ENCODE measurements around the gene GORASP1. TPM values are rescaled to one million over a fixed set of nuclear protein-coding genes. Genes with fewer than 3 reads are reported as not detected.
"Not testable (repeated sequence)": the region's sequence is repeated elsewhere in the genome, so short reads cannot be mapped to it uniquely, and the experiment has no call there.

GORASP1 gene
- polyA plus RNA-seq, 3 donors, result 55.5 to 59.3 (median 59.1) TPM

DNA sequence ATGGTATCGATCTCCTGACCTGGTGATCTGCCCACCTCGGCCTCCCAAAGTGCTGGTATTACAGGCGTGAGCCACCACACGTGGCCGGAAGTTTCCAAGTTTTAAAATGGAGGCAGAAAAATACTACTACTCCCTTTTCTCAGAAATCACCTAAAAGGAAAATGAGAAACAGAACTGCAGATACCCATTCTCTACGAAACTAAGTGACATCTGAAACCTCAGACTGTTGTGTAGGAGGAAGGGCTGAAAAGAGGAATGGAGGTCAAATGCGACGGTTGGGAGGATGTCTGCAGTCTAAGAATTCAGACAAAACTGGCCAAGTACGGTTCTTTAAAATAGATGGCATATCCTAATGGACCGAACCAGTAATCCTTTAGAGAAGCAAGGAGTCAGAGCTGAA lies 31.5 kb downstream of the GORASP1 start:
- no peak for DNase-seq (ENCODE audit: low read depth in 3 of 3, low spot score in 2 of 3)

DNA sequence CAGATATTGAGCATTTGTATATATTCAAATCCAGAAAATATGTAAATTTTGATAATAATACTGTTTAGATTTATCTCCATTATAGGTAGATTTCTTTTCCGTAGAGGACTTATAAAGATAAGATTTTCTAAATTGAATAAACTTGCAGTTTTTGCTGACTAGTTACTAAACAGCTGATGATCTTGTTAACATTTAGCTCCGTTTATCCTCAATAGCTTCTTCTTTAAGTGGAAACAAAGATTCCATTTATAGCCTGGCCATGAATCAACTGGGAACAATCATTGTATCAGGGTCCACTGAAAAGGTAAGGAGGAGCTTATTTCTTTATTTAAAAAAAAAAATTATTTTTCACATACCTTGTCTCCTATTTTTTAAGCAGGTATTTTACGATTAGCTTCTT lies 38.9 kb downstream of the GORASP1 start:
- no peak for DNase-seq (ENCODE audit: low read depth in 3 of 3, low spot score in 2 of 3)

DNA sequence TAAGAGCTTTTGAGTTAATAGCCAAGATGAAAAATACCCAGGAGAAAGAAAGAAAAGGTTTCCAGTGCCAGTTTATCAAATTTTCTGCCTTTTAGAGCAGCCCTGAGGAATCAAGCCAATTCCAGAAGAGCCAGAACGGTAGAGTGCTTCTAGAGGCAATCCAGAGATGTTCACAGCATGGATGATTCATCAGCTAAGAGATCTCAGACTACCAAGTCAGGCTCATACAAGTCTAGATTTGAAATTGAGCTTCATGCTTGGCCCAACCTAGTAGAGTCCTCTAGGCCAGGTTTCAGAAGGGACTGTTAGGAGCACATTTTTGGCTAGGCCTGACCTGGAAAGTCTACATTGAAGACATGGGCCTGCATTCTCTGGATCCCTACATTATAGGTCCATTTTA lies 40.1 kb downstream of the GORASP1 start:
- DNase-seq (ENCODE audit: low read depth in 3 of 3, low spot score in 2 of 3), result no peak

DNA sequence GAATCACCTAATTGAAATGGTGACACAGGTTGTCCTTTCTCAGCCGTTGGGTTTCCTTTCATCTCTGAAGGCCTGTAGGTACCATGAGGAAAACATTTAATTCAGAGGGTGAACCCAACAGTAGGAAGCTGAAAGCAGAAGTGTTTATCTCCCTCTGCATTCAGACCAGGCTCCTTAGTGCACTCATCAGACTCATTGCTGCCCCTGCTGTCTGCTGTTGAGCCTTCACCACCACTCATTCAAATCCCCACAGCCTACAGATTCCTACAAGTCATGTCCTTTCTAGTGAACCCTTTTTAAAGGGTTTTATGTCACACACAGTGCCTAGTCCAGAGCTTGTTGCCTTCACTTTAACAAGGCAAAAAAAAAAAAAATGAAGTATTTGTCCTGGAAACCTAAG lies 42.2 kb downstream of the GORASP1 start:
- DNase-seq (ENCODE audit: low read depth in 3 of 3, low spot score in 2 of 3), result no peak

DNA sequence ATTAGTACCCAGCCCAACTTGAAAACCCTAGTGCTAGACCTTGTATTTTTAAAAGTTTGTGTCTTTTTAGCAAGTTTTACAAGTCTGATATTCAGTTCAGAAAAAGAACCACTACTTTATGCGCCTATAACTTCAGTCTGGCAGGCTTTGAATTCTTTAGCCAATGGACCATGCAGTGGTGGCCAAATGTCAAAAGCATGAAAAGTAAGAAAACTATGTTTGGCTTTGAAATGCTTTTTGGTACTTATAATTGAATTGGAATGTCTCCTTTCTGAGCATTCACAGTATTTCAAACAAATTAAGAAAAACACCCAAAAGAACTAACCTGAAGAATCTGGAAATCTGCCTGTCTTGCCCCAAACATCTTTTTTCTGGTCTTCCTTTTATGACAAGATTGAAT lies 42.8 kb downstream of the GORASP1 start:
- no peak for DNase-seq (ENCODE audit: low read depth in 3 of 3, low spot score in 2 of 3)

DNA sequence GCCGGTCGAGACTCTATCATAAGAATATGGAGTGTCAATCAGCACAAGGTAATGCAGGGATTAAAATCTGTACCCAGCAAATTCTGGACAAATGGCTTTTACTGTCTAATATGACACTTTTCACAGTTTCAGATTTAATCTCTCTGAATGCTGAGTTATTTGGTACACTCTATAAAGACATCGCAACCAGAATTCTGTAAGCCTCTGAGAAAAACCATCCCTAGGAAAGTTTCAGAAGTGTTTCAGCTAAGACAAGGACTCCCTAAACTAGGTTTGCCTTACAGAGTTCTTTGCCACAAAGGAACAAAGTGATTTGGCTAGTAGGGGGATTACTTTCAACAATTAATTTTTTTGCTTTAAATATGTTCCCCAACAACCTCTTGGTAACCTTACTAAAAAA lies 44.3 kb downstream of the GORASP1 start:
- no peak for DNase-seq (ENCODE audit: low read depth in 3 of 3, low spot score in 2 of 3)

DNA sequence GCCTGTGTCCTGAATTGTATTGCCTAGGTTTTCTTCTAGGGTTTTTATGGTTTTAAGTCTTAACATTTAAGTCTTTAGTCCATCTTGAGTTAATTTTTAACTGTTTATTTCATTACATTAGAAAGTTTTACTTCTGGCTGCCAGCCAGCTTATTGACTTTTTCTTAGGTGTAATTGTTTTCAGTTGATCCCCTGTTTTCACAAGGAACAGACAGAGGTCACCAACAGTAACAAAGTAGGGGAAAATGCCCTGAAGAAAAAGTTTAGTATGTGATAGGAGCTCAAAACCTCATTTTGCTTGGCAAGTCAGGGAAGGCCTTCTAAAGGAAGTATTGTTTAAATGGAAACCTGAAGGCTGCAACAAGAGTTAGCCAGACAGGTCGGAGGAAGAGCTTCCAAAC lies 45.2 kb downstream of the GORASP1 start:
- DNase-seq (ENCODE audit: low read depth in 3 of 3, low spot score in 2 of 3), result no peak

DNA sequence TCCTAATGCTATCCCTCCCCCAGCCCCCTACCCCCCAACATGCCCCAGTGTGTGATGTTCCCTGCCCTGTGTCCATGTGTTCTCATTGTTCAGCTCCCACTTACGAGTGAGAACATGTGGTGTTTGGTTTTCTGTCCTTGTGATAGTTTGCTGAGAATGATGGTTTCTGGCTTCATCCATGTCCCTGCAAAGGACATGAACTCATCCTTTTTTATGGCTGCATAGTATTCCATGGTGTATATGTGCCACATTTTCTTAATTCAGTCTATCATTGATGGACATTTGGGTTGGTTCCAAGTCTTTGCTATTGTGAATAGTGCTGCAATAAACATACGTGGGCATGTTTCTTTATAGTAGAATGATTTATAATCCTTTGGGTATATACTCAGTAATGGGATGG lies 46.2 kb downstream of the GORASP1 start:
- DNase-seq (ENCODE audit: low read depth in 3 of 3, low spot score in 2 of 3), result not testable (repeated sequence)

DNA sequence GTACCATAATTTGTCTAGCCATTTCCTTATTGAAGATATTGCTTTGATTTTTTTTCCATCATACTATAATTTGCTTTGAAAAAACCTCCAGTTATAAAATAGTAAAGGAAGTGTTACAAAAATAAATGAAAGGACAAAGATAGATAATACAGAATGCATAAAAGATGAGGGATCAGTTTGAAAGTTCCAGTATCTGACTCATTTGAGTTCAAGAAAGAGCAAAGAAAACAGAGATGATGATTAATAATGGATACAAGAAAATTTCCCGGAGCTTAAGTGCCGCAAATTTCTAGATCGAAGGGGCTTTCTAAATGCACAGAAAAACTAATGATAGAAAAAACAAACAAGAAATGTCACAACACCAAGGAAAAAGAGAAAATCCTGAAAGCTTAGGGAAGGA lies 51.3 kb downstream of the GORASP1 start:
- no peak for DNase-seq (ENCODE audit: low read depth in 3 of 3, low spot score in 2 of 3)

DNA sequence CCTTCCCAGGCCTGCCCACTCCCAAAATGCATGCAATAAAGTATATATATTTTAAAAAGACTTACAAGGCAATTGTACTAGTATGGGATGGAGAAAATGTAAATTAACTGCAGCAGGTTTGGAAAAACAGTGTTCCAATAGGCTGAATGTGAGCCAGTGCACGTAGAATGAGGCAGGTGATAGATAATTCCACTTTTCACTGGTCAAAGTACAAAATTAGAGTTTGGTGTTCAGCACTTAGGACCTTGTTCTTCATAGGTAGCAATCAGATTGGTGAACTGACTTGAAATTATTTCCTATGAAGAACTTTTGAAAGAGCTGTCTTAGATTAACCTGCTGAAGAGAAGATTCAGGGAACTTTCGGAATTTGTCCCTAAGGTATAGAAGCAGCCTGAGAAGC lies 53.7 kb downstream of the GORASP1 start:
- DNase-seq (ENCODE audit: low read depth in 3 of 3, low spot score in 2 of 3), result no peak

DNA sequence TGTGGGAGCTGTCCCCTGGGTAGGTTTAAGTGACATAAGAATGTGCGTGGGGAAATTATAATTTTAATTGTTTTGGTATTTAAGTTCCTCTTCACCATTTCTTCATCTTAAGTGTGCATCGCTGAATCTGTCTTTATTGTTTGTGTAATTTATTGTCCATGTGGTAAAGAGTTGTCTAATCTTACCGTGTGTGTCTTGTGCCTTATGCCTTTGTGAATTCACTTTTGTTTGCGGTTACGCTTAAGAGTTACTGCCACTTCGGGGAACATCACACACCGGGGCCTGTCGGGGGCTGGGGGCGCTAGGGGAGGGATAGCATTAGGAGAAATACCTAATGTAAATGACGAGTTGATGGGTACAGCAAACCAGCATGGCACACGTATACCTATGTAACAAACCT lies 54.8 kb downstream of the GORASP1 start:
- DNase-seq (ENCODE audit: low read depth in 3 of 3, low spot score in 2 of 3), result no peak

DNA sequence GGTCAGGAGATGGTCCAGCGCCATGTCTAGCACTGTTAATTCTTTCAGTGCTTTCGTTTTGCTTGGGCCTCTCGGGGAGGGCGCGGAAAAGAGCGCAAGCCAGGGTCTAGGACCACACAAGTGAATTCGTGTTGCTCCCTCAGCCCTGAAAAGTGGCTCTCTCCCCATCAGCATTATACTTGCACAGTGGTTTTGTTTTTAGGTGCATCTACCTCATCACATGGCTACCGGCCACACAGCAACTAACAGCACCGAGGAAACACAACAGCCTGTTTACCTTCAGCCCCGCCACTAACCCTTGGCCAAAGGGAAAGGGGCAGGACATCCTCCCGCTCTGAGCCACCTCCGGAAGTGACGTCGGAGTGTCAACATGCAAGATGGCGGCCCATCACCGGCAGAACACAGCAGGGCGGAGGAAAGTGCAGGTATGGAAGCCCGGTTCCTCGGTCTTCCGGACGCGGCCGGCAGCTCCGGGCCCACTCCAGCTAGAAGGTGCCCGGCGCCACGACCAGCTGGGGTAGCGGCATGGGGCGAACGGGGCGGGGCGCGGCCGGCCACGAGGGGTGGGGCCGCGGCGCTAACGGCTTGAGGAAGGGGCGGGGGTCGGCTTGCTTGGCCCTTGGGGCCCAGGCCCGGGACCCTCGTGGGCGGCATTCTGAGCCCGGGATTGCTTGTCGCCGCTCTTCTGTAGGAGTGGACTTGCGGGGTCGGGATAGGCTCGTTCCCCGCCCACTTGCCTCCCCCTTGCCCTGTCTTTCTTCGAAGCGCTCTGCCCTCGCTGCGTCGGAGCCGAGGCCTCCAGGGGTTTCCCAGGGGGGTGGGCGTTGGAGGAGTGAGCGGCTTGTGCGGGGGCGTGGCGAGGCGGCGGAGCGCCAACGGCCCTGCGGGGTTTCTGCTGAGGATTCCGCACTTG lies 55.5 kb downstream of the GORASP1 start, which contains the start of the genes SCN11A and WDR48:
TSS of gene SCN11A (minus strand) at position 296 of the 913 bp plus-strand sequence. CDS start 101,582 bp downstream, outside the sequence.
TSS of gene WDR48 (plus strand) at position 368 of the 913 bp plus-strand sequence. CDS start at position 378, 10 bp downstream.
- peak; percentile 92 to 96 (median 95) for DNase-seq (ENCODE audit: low read depth in 3 of 3, low spot score in 2 of 3)

DNA sequence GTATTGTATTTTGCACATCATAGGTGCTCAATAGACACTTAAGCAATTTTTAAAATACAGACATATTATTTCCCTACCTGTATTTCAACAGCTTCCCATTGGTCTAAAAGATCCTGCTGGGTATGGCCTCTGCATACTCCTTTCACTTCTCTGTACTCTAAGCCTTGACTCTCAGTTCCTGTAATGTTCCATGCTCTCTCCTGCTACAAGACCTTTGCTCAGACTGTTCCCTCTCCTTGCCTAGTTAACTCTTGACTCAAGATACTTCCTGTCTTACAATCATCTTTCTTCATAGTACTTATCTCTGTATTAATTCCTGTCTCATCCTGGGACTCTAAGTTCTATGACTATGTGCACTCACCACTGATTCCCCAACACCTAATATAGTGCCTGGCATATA lies 57.4 kb downstream of the GORASP1 start:
- no peak for DNase-seq (ENCODE audit: low read depth in 3 of 3, low spot score in 2 of 3)

Other genes starting within 250 kb of the GORASP1 start
- gene SCN11A, start 55.7 kb downstream of the GORASP1 start, polyA plus RNA-seq (ENCODE audit: insufficient read length in 3 of 3), result under 1 TPM; 0.54 to 0.85 (median 0.72) TPM
- gene WDR48, start 55.6 kb downstream of the GORASP1 start, polyA plus RNA-seq (ENCODE audit: insufficient read length in 3 of 3), result 100 to 1,000 TPM; 105 to 108 (median 108) TPM
- gene TTC21A, start 53 bp upstream of the GORASP1 start, polyA plus RNA-seq (ENCODE audit: insufficient read length in 3 of 3), result 1 to 10 TPM; 5.8 to 7.3 (median 7.1) TPM
- 10 to 100 TPM in 1 of 3 donors, 1 to 10 TPM in 2; 8.3 to 10.6 (median 9.2) TPM for gene CSRNP1, start 46.0 kb upstream of the GORASP1 start, polyA plus RNA-seq (ENCODE audit: insufficient read length in 3 of 3)
- under 1 TPM; 0.12 to 0.47 (median 0.16) TPM for gene XIRP1, start 85.0 kb upstream of the GORASP1 start, polyA plus RNA-seq (ENCODE audit: insufficient read length in 3 of 3)
- 1 to 10 TPM; 4.8 to 5.9 (median 4.9) TPM for gene CX3CR1, start 172.4 kb upstream of the GORASP1 start, polyA plus RNA-seq (ENCODE audit: insufficient read length in 3 of 3)
- not detected for gene CCR8, start 222.1 kb upstream of the GORASP1 start, polyA plus RNA-seq (ENCODE audit: insufficient read length in 3 of 3)

Measured in right renal cortex interstitium (tissue), 3 donors.